Measurements from ENCODE around the gene EIF6. TPM values are rescaled to one million over a fixed set of nuclear protein-coding genes. Genes with fewer than 3 reads are reported as not detected.

EIF6 gene
- total and polyA plus RNA-seq, 2 experiments from 2014 or later = 149 to 215 TPM

DNA sequence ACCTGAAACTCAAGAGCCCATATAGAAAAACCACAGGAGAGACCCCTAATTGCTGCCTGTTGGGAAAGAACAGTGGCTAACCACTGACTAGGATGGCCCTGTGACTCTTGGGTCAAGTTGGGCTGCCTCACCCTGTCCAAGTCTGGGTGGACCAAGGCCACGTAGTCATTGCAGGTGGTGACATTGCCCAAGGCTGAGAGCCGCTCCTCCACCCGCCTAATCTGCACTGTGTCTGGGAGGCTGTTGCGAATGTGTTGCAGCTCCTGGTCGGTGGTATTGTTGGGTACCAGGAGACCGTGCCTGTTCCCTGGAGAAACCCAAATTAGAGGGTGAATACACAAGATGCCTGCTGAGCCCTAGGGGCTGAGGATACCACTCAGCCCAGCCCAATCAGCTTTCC lies 4.0 kb downstream of the EIF6 start:
- ATAC-seq (no peak), DNase-seq (ENCODE audit: low spot score) (no peak)
- H3F3A ChIP-seq (replicated peaks; ENCODE audit: low read depth) = peaks cover 45% of the 10 kb centered on the region
- H3K79me2 ChIP-seq (replicated peaks; ENCODE audit: insufficient read depth) = peaks cover 41% of the 10 kb centered on the region
- peaks cover 20% of the 10 kb centered on the region for H3K4me1 Mint-ChIP-seq
- no peaks in the 10 kb centered on the region; the same call in 2 of the 3 replicates for H3K9me3 Mint-ChIP-seq
- H3K36me3 Mint-ChIP-seq (ENCODE audit: low read depth) = peaks cover 60% of the 10 kb centered on the region
- peaks cover 38% of the 10 kb centered on the region for H3K27me3 Mint-ChIP-seq (ENCODE audit: insufficient read depth, low read depth, poor library complexity)
- H3K4me2 ChIP-seq = no peak overlapping the region
- no peaks in the 10 kb centered on the region for H3K9me2 ChIP-seq (ENCODE audit: insufficient read depth)
- TF ChIP-seq ZNF331 (CRISPR knock-in tag; IDR thresholded peaks at IDR 0.05; ENCODE audit: low read depth) (no peak), STAT1 (IDR thresholded peaks at IDR 0.05; ENCODE audit: unreplicated experiment) (no peak), ZNF114 (CRISPR knock-in tag; IDR thresholded peaks at IDR 0.05) (no peak), JUNB (IDR thresholded peaks at IDR 0.05; ENCODE audit: unreplicated experiment) (no peak), EZH2phosphoT487 (IDR thresholded peaks at IDR 0.05; ENCODE audit: unreplicated experiment) (no peak), CREB1 (CRISPR knock-in tag; IDR thresholded peaks at IDR 0.05; ENCODE audit: low read depth) (no peak), EZH2 (IDR thresholded peaks at IDR 0.05; ENCODE audit: low read depth, unreplicated experiment) (no peak), NANOG (IDR thresholded peaks at IDR 0.05; ENCODE audit: borderline replicate concordance) (no peak), POLR2AphosphoS5 (IDR thresholded peaks at IDR 0.05; ENCODE audit: low read depth) (no peak)
- TF ChIP-seq, protein P1, sequence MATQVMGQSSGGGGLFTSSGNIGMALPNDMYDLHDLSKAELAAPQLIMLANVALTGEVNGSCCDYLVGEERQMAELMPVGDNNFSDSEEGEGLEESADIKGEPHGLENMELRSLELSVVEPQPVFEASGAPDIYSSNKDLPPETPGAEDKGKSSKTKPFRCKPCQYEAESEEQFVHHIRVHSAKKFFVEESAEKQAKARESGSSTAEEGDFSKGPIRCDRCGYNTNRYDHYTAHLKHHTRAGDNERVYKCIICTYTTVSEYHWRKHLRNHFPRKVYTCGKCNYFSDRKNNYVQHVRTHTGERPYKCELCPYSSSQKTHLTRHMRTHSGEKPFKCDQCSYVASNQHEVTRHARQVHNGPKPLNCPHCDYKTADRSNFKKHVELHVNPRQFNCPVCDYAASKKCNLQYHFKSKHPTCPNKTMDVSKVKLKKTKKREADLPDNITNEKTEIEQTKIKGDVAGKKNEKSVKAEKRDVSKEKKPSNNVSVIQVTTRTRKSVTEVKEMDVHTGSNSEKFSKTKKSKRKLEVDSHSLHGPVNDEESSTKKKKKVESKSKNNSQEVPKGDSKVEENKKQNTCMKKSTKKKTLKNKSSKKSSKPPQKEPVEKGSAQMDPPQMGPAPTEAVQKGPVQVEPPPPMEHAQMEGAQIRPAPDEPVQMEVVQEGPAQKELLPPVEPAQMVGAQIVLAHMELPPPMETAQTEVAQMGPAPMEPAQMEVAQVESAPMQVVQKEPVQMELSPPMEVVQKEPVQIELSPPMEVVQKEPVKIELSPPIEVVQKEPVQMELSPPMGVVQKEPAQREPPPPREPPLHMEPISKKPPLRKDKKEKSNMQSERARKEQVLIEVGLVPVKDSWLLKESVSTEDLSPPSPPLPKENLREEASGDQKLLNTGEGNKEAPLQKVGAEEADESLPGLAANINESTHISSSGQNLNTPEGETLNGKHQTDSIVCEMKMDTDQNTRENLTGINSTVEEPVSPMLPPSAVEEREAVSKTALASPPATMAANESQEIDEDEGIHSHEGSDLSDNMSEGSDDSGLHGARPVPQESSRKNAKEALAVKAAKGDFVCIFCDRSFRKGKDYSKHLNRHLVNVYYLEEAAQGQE (IDR thresholded peaks at IDR 0.05; ENCODE audit: unreplicated experiment) = no peak
- TF ChIP-seq, protein P2, sequence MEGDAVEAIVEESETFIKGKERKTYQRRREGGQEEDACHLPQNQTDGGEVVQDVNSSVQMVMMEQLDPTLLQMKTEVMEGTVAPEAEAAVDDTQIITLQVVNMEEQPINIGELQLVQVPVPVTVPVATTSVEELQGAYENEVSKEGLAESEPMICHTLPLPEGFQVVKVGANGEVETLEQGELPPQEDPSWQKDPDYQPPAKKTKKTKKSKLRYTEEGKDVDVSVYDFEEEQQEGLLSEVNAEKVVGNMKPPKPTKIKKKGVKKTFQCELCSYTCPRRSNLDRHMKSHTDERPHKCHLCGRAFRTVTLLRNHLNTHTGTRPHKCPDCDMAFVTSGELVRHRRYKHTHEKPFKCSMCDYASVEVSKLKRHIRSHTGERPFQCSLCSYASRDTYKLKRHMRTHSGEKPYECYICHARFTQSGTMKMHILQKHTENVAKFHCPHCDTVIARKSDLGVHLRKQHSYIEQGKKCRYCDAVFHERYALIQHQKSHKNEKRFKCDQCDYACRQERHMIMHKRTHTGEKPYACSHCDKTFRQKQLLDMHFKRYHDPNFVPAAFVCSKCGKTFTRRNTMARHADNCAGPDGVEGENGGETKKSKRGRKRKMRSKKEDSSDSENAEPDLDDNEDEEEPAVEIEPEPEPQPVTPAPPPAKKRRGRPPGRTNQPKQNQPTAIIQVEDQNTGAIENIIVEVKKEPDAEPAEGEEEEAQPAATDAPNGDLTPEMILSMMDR (conservative IDR thresholded peaks at IDR 0.05; ENCODE audit: low read depth in 2 of 2) = no peak
- TF ChIP-seq, protein P3, sequence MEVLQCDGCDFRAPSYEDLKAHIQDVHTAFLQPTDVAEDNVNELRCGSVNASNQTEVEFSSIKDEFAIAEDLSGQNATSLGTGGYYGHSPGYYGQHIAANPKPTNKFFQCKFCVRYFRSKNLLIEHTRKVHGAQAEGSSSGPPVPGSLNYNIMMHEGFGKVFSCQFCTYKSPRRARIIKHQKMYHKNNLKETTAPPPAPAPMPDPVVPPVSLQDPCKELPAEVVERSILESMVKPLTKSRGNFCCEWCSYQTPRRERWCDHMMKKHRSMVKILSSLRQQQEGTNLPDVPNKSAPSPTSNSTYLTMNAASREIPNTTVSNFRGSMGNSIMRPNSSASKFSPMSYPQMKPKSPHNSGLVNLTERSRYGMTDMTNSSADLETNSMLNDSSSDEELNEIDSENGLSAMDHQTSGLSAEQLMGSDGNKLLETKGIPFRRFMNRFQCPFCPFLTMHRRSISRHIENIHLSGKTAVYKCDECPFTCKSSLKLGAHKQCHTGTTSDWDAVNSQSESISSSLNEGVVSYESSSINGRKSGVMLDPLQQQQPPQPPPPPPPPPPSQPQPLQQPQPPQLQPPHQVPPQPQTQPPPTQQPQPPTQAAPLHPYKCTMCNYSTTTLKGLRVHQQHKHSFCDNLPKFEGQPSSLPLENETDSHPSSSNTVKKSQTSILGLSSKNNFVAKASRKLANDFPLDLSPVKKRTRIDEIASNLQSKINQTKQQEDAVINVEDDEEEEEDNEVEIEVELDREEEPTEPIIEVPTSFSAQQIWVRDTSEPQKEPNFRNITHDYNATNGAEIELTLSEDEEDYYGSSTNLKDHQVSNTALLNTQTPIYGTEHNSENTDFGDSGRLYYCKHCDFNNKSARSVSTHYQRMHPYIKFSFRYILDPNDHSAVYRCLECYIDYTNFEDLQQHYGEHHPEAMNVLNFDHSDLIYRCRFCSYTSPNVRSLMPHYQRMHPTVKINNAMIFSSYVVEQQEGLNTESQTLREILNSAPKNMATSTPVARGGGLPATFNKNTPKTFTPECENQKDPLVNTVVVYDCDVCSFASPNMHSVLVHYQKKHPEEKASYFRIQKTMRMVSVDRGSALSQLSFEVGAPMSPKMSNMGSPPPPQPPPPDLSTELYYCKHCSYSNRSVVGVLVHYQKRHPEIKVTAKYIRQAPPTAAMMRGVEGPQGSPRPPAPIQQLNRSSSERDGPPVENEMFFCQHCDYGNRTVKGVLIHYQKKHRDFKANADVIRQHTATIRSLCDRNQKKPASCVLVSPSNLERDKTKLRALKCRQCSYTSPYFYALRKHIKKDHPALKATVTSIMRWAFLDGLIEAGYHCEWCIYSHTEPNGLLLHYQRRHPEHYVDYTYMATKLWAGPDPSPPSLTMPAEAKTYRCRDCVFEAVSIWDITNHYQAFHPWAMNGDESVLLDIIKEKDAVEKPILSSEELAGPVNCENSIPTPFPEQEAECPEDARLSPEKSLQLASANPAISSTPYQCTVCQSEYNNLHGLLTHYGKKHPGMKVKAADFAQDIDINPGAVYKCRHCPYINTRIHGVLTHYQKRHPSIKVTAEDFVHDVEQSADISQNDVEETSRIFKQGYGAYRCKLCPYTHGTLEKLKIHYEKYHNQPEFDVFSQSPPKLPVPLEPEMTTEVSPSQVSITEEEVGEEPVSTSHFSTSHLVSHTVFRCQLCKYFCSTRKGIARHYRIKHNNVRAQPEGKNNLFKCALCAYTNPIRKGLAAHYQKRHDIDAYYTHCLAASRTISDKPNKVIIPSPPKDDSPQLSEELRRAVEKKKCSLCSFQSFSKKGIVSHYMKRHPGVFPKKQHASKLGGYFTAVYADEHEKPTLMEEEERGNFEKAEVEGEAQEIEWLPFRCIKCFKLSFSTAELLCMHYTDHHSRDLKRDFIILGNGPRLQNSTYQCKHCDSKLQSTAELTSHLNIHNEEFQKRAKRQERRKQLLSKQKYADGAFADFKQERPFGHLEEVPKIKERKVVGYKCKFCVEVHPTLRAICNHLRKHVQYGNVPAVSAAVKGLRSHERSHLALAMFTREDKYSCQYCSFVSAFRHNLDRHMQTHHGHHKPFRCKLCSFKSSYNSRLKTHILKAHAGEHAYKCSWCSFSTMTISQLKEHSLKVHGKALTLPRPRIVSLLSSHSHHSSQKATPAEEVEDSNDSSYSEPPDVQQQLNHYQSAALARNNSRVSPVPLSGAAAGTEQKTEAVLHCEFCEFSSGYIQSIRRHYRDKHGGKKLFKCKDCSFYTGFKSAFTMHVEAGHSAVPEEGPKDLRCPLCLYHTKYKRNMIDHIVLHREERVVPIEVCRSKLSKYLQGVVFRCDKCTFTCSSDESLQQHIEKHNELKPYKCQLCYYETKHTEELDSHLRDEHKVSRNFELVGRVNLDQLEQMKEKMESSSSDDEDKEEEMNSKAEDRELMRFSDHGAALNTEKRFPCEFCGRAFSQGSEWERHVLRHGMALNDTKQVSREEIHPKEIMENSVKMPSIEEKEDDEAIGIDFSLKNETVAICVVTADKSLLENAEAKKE (CRISPR knock-in tag; IDR thresholded peaks at IDR 0.05) = no peak
- TF ChIP-seq, protein P4, sequence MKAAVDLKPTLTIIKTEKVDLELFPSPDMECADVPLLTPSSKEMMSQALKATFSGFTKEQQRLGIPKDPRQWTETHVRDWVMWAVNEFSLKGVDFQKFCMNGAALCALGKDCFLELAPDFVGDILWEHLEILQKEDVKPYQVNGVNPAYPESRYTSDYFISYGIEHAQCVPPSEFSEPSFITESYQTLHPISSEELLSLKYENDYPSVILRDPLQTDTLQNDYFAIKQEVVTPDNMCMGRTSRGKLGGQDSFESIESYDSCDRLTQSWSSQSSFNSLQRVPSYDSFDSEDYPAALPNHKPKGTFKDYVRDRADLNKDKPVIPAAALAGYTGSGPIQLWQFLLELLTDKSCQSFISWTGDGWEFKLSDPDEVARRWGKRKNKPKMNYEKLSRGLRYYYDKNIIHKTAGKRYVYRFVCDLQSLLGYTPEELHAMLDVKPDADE (IDR thresholded peaks at IDR 0.05) = no peak
- H4K20me1 ChIP-seq (replicated peaks; ENCODE audit: insufficient read depth) = peaks cover 24% of the 10 kb centered on the region; the same call in 1 of the 2 replicates
- peaks cover 18% of the 10 kb centered on the region for H3K36me3 ChIP-seq (ENCODE audit: insufficient read depth)
- no peak overlapping the region for H2AFZ ChIP-seq
- H3K27ac Mint-ChIP-seq = no peak overlapping the region
- no peak overlapping the region for H3K4me3 Mint-ChIP-seq
- H3K27me3 ChIP-seq (ENCODE audit: insufficient read depth) = no peaks in the 10 kb centered on the region
- no peak overlapping the region for H3K4me3 ChIP-seq
- peak overlapping the region; percentile 26; the same call in 1 of the 2 replicates for H3K27ac ChIP-seq (ENCODE audit: low read depth)
- peaks cover 16% of the 10 kb centered on the region; the same call in 1 of the 2 replicates for H3K4me1 ChIP-seq (ENCODE audit: insufficient read depth)
